Spleen (tissue), 7 donors: ENCODE measurements around the gene TXNDC15.

ENCODE experiments used
- POLR2A ChIP-seq, 3 donors: fragments of 450-650 bp; IDR thresholded peaks; one replicate each; pipeline ENCODE4 v1.5.1; 2017; ENCODE audit warnings: antibody characterized with exemption in 3 of 3, mild to moderate bottlenecking in 1 of 3
- POLR2AphosphoS5 ChIP-seq, 3 donors: sonication (generic); formaldehyde crosslinking; IDR thresholded peaks; one replicate each; pipeline ENCODE4 v1.5.1; 2017; ENCODE audit warnings: antibody characterized with exemption in 3 of 3
- TF ChIP-seq, protein P1 (sequence below), 11 experiments: fragments of 200-600 bp in 7 of 11; fragments of 450-650 bp in 4 of 11; sonication (generic) in 4 of 11; IDR thresholded peaks in 8 of 11; conservative IDR thresholded peaks in 3 of 11; 1 replicate in 7 of 11; 2 replicates in 4 of 11; pipeline versions ENCODE4 v1.4.0 to v1.8.0; 2016 to 2021; ENCODE audit warnings: antibody characterized with exemption in 11 of 11, inconsistent platforms in 4 of 11, mild to moderate bottlenecking in 1 of 11
- donor health status: DM: no; HTN: no; CAD: no; lungs with moderate emphysema.
- donor health status: DM: no; HTN: no; CAD: no.
- donor health status: DM: no; HTN: no; CAD: no.

GRCh38 chr5:134889335-134889734 is 15.2 kb downstream of the TXNDC15 start:
- TF ChIP-seq, protein P1, sequence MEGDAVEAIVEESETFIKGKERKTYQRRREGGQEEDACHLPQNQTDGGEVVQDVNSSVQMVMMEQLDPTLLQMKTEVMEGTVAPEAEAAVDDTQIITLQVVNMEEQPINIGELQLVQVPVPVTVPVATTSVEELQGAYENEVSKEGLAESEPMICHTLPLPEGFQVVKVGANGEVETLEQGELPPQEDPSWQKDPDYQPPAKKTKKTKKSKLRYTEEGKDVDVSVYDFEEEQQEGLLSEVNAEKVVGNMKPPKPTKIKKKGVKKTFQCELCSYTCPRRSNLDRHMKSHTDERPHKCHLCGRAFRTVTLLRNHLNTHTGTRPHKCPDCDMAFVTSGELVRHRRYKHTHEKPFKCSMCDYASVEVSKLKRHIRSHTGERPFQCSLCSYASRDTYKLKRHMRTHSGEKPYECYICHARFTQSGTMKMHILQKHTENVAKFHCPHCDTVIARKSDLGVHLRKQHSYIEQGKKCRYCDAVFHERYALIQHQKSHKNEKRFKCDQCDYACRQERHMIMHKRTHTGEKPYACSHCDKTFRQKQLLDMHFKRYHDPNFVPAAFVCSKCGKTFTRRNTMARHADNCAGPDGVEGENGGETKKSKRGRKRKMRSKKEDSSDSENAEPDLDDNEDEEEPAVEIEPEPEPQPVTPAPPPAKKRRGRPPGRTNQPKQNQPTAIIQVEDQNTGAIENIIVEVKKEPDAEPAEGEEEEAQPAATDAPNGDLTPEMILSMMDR (IDR thresholded peaks at IDR 0.05 in 8 of 11, conservative IDR thresholded peaks at IDR 0.05 in 3 of 11) = no peak
- TF ChIP-seq POLR2A (IDR thresholded peaks at IDR 0.05) (no peak), POLR2AphosphoS5 (IDR thresholded peaks at IDR 0.05) (no peak)
